K562 (cell line): ENCODE results near the gene MERTK. TPM values are rescaled to one million over a fixed set of nuclear protein-coding genes. Genes with fewer than 3 reads are reported as not detected.
A peak's percentile ranks its signal among the peaks of the same experiment; 100 is the strongest.
"Not testable (repeated sequence)": the region's sequence is repeated elsewhere in the genome, so short reads cannot be mapped to it uniquely, and the experiment has no call there.

Experiments
- ATAC-seq: fragments of 200-7000 bp; cut with Tn5 transposase; 3 replicates; pipeline ENCODE4 v1.9.1; 2020; ENCODE audit warnings: moderate library complexity
- BruUV-seq: library from RNA; stranded (reverse); fragments of 400-500 nt; replicated peaks from 2 replicates; lab custom pipeline; 2021; lab: Mats Ljungman, UMichigan
- CTCF ChIA-PET: fragments of 300-600 bp; formaldehyde crosslinking; extraction: SDS; loops from one replicate; lab custom pipeline; 2021; ENCODE audit warnings: low intra/inter-chr PET ratio; lab: Yijun Ruan, JAX
- POLR2A ChIA-PET: fragments of 300-600, 350-650 bp; sonication (Branson Sonifier 250); formaldehyde crosslinking; extraction: SDS; loops from one replicate; lab custom pipeline; 2021; ENCODE audit warnings: antibody characterized with exemption, inconsistent platforms; lab: Yijun Ruan, JAX
- DNase-seq, 4 experiments: peaks; one replicate each; pipeline versions ENCODE4 v3.0.0 to v3.0.0-alpha.2; 2011 to 2018; ENCODE audit warnings: low spot score in 3 of 4, mixed read lengths in 3 of 4; ENCODE audit errors: extremely low read depth in 1 of 4
- FAIRE-seq: peaks from 2 replicates; lab custom pipeline; 2011; peaks lifted over from hg19 to GRCh38; lab: Jason Lieb, UNC
- H2AFZ ChIP-seq: 2 replicates; pipeline ENCODE4 v1.6.0; 2011; ENCODE audit warnings: low read depth, low read length, control low read depth, inconsistent platforms
- H3K27ac ChIP-seq: fragments of 200-600 bp; 3 replicates; pipeline ENCODE4 v1.8.0; 2011; ENCODE audit warnings: low read depth, mild to moderate bottlenecking, control low read depth, inconsistent platforms, low read length, moderate library complexity, mixed read lengths; ENCODE audit errors: extremely low read depth
- H3K27me3 ChIP-seq, 2 experiments: fragments of 300-600 bp in 1 of 2; 2 replicates in 1 of 2; 3 replicates in 1 of 2; pipeline versions ENCODE4 v1.6.0 to v1.8.0; 2011; ENCODE audit warnings: inconsistent platforms in 2 of 2, low read length in 2 of 2, mild to moderate bottlenecking in 1 of 2, mixed read lengths in 1 of 2, moderate library complexity in 1 of 2; ENCODE audit not compliant: control insufficient read depth in 2 of 2, insufficient read depth in 2 of 2
- H3K36me3 ChIP-seq: fragments of 300-600 bp; 3 replicates; pipeline ENCODE4 v1.8.0; 2011; ENCODE audit warnings: mild to moderate bottlenecking, low read length, inconsistent platforms; ENCODE audit not compliant: control insufficient read depth, insufficient read depth
- H3K4me1 ChIP-seq, 2 experiments: fragments of 200-600 bp in 1 of 2; replicated peaks in 1 of 2; 2 replicates in 1 of 2; 3 replicates in 1 of 2; pipeline versions ENCODE4 v1.5.1 to v1.8.0; 2011; ENCODE audit warnings: inconsistent platforms in 2 of 2, low read length in 2 of 2, mild to moderate bottlenecking in 1 of 2, mixed read lengths in 1 of 2, moderate library complexity in 1 of 2; ENCODE audit not compliant: control insufficient read depth in 2 of 2, insufficient read depth in 2 of 2
- H3K4me2 ChIP-seq: 2 replicates; pipeline ENCODE4 v1.6.1; 2011; ENCODE audit warnings: low read length, control low read depth, inconsistent platforms, mixed read lengths; ENCODE audit not compliant: insufficient read depth
- H3K4me3 ChIP-seq: fragments of 200-600 bp; sonication (generic), shearing (Covaris generic); 2 replicates; pipeline ENCODE4 v1.5.1; 2016; ENCODE audit warnings: control low read depth, inconsistent platforms
- H3K79me2 ChIP-seq: fragments of 200-600 bp; 3 replicates; pipeline ENCODE4 v1.8.0; 2011; ENCODE audit warnings: low read length, inconsistent platforms; ENCODE audit not compliant: control insufficient read depth, insufficient read depth
- H3K9ac ChIP-seq, 2 experiments: 2 replicates each; pipeline versions ENCODE4 v1.6.0 to v1.6.1; 2011; ENCODE audit warnings: low read depth in 2 of 2, low read length in 2 of 2, control low read depth in 1 of 2, inconsistent platforms in 1 of 2, mild to moderate bottlenecking in 1 of 2, mixed read lengths in 1 of 2; ENCODE audit not compliant: insufficient read depth in 1 of 2
- H3K9me1 ChIP-seq: one replicate; pipeline ENCODE4 v1.6.0; 2011; ENCODE audit warnings: inconsistent platforms, mild to moderate bottlenecking, low read length, moderate library complexity; ENCODE audit not compliant: control insufficient read depth, insufficient read depth
- H3K9me3 ChIP-seq: replicated peaks from 2 replicates; pipeline ENCODE4 v1.5.1; 2011; ENCODE audit warnings: low read depth, low read length, inconsistent platforms; ENCODE audit not compliant: control insufficient read depth, insufficient read depth
- H4K20me1 ChIP-seq: replicated peaks from 2 replicates; pipeline ENCODE4 v1.6.1; 2011; ENCODE audit warnings: low read length, inconsistent platforms, mixed read lengths; ENCODE audit not compliant: control insufficient read depth, insufficient read depth
- RBM14 ChIP-seq: fragments of 200-400 bp; formaldehyde crosslinking; IDR thresholded peaks from 2 replicates; pipeline ENCODE4 v1.6.1; 2018; ENCODE audit warnings: low read depth, mild to moderate bottlenecking, low read length, moderate library complexity, borderline replicate concordance; ENCODE audit not compliant: insufficient read depth
- ZBTB33 ChIP-seq: sonication (generic); formaldehyde crosslinking; IDR thresholded peaks from 2 replicates; pipeline ENCODE4 v1.8.1; 2023; ENCODE audit warnings: mild to moderate bottlenecking, missing genetic modification reagents
- WGBS: fragments of 100-300 bp; shearing (Covaris generic); methylation state at CpG from one replicate; pipeline ENCODE4 v1.1.6; 2016; ENCODE audit warnings: low coverage, mixed read lengths; ENCODE audit not compliant: insufficient coverage; ENCODE audit errors: missing lambda C conversion rate; 5-methylcytosine and 5-hydroxymethylcytosine counted together
- in situ Hi-C: fragments of 300-500 bp; cut with MboI; formaldehyde crosslinking; loops from 4 replicates; pipeline ENCODE4 v1.15.0; 2018; ENCODE audit warnings: inconsistent platforms, mixed read lengths
- intact Hi-C: fragments of 100-400 bp; cut with micrococcal nuclease; formaldehyde crosslinking; loops from 2 replicates; pipeline ENCODE4 v1.14.2; 2022
- polyA plus RNA-seq, 8 experiments: library from polyadenylated mRNA; depleted of rRNA in 4 of 8; stranded (reverse) in 5 of 8; unstranded in 3 of 8; fragments of >200 nt; fragmentation: Nextera tagmentation in 2 of 8; fragmentation: Illumina TruSeq in 1 of 8; extraction: Ambion mirVana in 2 of 8; extraction: Trizol in 1 of 8; gene quantifications; 2 replicates each; pipeline versions ENCODE4 v1.2.1 to v1.2.3, GENCODE V29; 2011 to 2014; ENCODE audit warnings: inconsistent platforms in 1 of 8, missing spikeins in 1 of 8
- total RNA-seq, 7 experiments: library from RNA; depleted of rRNA in 6 of 7; stranded (reverse); fragments of >200 nt in 6 of 7; fragmentation: Illumina TruSeq in 2 of 7; extraction: Trizol in 2 of 7; gene quantifications; 2 replicates each; pipeline versions ENCODE4 v1.2.1 to v1.2.3, GENCODE V29; 2011 to 2021; ENCODE audit warnings: low replicate concordance in 1 of 7

The MERTK gene
- total and polyA plus RNA-seq, 9 of the 15 experiments (the other 6 are each of a cell fraction or from before 2014, with no cell fraction given), result 0.23 to 1.6 (median 0.74) TPM

- no peak for TF ChIP-seq RBM14
These were observed 12.3 kb downstream of the MERTK start (continued) for GRCh38 chr2:111910609-111911277.

GRCh38 chr2:111911295-111911977 is 13.0 kb downstream of the MERTK start:
- BruUV-seq, ATAC-seq, H2AFZ ChIP-seq, H3K27me3 ChIP-seq, CTCF ChIA-PET, H3K4me3 ChIP-seq, H3K9ac ChIP-seq, H3K4me2 ChIP-seq, H3K79me2 ChIP-seq, H3K4me1 ChIP-seq, H4K20me1 ChIP-seq, in situ Hi-C loops, H3K36me3 ChIP-seq, H3K9me1 ChIP-seq, H3K27ac ChIP-seq: not testable (repeated sequence)
- peak; percentile 70 for TF ChIP-seq ZBTB33 (CRISPR knock-in tag)
- TF ChIP-seq, all 486 proteins: peak for 1; not testable (repeated sequence) for 485
- WGBS, result 33% methylated on average over 3 of the region's 7 CpGs
- FAIRE-seq, intact Hi-C loops, DNase-seq, H3K9me3 ChIP-seq: not testable (repeated sequence)
- POLR2A ChIA-PET, result interaction anchor here (0.6 to 0.9 kb wide), 2 partner anchors 8 to 224 kb away, joined by 4 read pairs; no protein-coding TSS in a partner anchor
